SH-SY5Y (cell line): ENCODE results near the gene NRTN.

Experiments
- GATA2 ChIP-seq: IDR thresholded peaks from 2 replicates; pipeline ENCODE4 v1.6.1; 2011; ENCODE audit warnings: mild to moderate bottlenecking, low read depth, low read length
- GATA3 ChIP-seq: IDR thresholded peaks from 2 replicates; pipeline ENCODE4 v1.6.1; 2011; ENCODE audit warnings: low read depth, mild to moderate bottlenecking, low read length, moderate library complexity

GRCh38 chr19:5787409-5788182 lies 17.3 kb upstream of the NRTN start:
- TF ChIP-seq GATA2: no peak
- no peak for TF ChIP-seq GATA3
